CD8-positive, alpha-beta memory T cell (primary cell): ENCODE results near the gene SNTG2. TPM values are rescaled to one million over a fixed set of nuclear protein-coding genes. Genes with fewer than 3 reads are reported as not detected.
"Not testable (repeated sequence)": the region's sequence is repeated elsewhere in the genome, so short reads cannot be mapped to it uniquely, and the experiment has no call there.

ENCODE experiments used
- CTCF ChIA-PET: fragments of 350-600 bp; sonication (Branson Sonifier 250); formaldehyde crosslinking; loops from one replicate; lab custom pipeline; 2021; ENCODE audit warnings: antibody characterized with exemption; lab: Charles Lee
- POLR2A ChIA-PET: fragments of 350-600 bp; sonication (Branson Sonifier 250); formaldehyde crosslinking; loops from one replicate; lab custom pipeline; 2021; ENCODE audit warnings: antibody characterized with exemption; lab: Charles Lee
- DNase-seq, 5 donors: peaks; one replicate each; pipeline versions ENCODE4 v3.0.0 to v3.0.0-alpha.2; 2020 to 2022; ENCODE audit warnings: mixed read lengths in 1 of 5
- H3K27ac ChIP-seq: one replicate; pipeline ENCODE4 v1.7.0; 2013; ENCODE audit warnings: low read depth, mild to moderate bottlenecking, low read length, moderate library complexity
- H3K27me3 ChIP-seq: 2 replicates; pipeline ENCODE4 v1.7.0; 2013; ENCODE audit warnings: low read length, mild to moderate bottlenecking; ENCODE audit not compliant: insufficient read depth, poor library complexity, severe bottlenecking
- H3K36me3 ChIP-seq: 2 replicates; pipeline ENCODE4 v1.7.0; 2013; ENCODE audit warnings: mild to moderate bottlenecking, low read length, moderate library complexity; ENCODE audit not compliant: insufficient read depth
- H3K4me1 ChIP-seq: 2 replicates; pipeline ENCODE4 v1.7.0; 2013; ENCODE audit warnings: mild to moderate bottlenecking, low read length, moderate library complexity; ENCODE audit not compliant: insufficient read depth
- H3K4me3 ChIP-seq: 2 replicates; pipeline ENCODE4 v1.7.0; 2013; ENCODE audit warnings: mild to moderate bottlenecking, low read length
- H3K9me3 ChIP-seq: 2 replicates; pipeline ENCODE4 v1.7.0; 2013; ENCODE audit warnings: mild to moderate bottlenecking, low read length
- H3K27ac Mint-ChIP-seq, 8 donors: one replicate each; pipeline ENCODE4 v1.8.0; 2020 to 2021; ENCODE audit warnings: mixed read lengths in 8 of 8, mild to moderate bottlenecking in 6 of 8, inconsistent platforms in 3 of 8, moderate library complexity in 3 of 8
- H3K27me3 Mint-ChIP-seq, 2 donors: one replicate each; pipeline ENCODE4 v1.8.0; 2020 to 2021; ENCODE audit warnings: mixed read lengths in 2 of 2, mild to moderate bottlenecking in 1 of 2, moderate library complexity in 1 of 2
- H3K36me3 Mint-ChIP-seq, 3 donors: one replicate each; pipeline ENCODE4 v1.8.0; 2020 to 2021; ENCODE audit warnings: mixed read lengths in 3 of 3, inconsistent platforms in 1 of 3, mild to moderate bottlenecking in 1 of 3
- H3K4me1 Mint-ChIP-seq, 3 donors: one replicate each; pipeline ENCODE4 v1.8.0; 2020 to 2021; ENCODE audit warnings: mixed read lengths in 3 of 3, inconsistent platforms in 1 of 3, mild to moderate bottlenecking in 1 of 3
- H3K4me3 Mint-ChIP-seq, 7 donors: one replicate each; pipeline ENCODE4 v1.8.0; 2020 to 2021; ENCODE audit warnings: mixed read lengths in 7 of 7, mild to moderate bottlenecking in 6 of 7, moderate library complexity in 4 of 7, inconsistent platforms in 2 of 7
- H3K9me3 Mint-ChIP-seq, 5 donors: one replicate each; pipeline ENCODE4 v1.8.0; 2020 to 2022; ENCODE audit warnings: mixed read lengths in 5 of 5, mild to moderate bottlenecking in 3 of 5, moderate library complexity in 2 of 5, inconsistent platforms in 1 of 5
- polyA plus RNA-seq: library from polyadenylated mRNA; unstranded; fragments of 300-500 nt; fragmentation: Illumina TruSeq; gene quantifications from one replicate; pipeline ENCODE4 v1.2.3, GENCODE V29; 2021
- total RNA-seq, 2 experiments: library from RNA; stranded (reverse); gene quantifications; one replicate each; pipeline ENCODE4 v1.2.3, GENCODE V29; 2021

Gene SNTG2
- total and polyA plus RNA-seq, 3 experiments from 2014 or later, result 0.30 to 1.7 (median 1.3) TPM

- Mint-ChIP-seq H3K27me3 (peaks cover 0 to 7% of the 10 kb centered on the region in 2 donors), H3K4me3 (no peak overlapping the region), H3K27ac (peak overlapping the region in 2 of 8 donors; percentile 20 to 66), H3K4me1 (peaks cover 10 to 19% (median 14%) of the 10 kb centered on the region in 3 donors), H3K36me3 (peaks cover 0 to 3% (median 0%) of the 10 kb centered on the region in 3 donors), H3K9me3 (peaks cover 0 to 4% (median 0%) of the 10 kb centered on the region in 5 donors)
- POLR2A ChIA-PET, result no interaction called here
- no peaks in the 10 kb centered on the region for H3K9me3 ChIP-seq
- H3K4me1 ChIP-seq, result no peaks in the 10 kb centered on the region
- no peak overlapping the region for H3K27ac ChIP-seq
- no peak overlapping the region for H3K4me3 ChIP-seq
- no peaks in the 10 kb centered on the region for H3K27me3 ChIP-seq
- no peak for DNase-seq
- no peaks in the 10 kb centered on the region for H3K36me3 ChIP-seq
- CTCF ChIA-PET, result no interaction called here
These were observed 42.1 kb upstream of the SNTG2 start for GRCh38 chr2:908568-908967.

- H3K4me3 ChIP-seq, POLR2A ChIA-PET, H3K27ac ChIP-seq, H3K27me3 ChIP-seq, H3K36me3 ChIP-seq, H3K9me3 Mint-ChIP-seq, H3K9me3 ChIP-seq, H3K36me3 Mint-ChIP-seq, DNase-seq, H3K4me1 ChIP-seq, H3K27me3 Mint-ChIP-seq: not testable (repeated sequence)
- peak overlapping the region in 4 of 7 donors; percentile 15 to 66 (median 64) for H3K4me3 Mint-ChIP-seq
- H3K27ac Mint-ChIP-seq, result peak overlapping the region in 5 of 8 donors; percentile 10 to 78 (median 42)
- CTCF ChIA-PET, result interaction anchor here (1.6 kb wide), 1 partner anchor 64 kb away, joined by 3 read pairs; no protein-coding TSS in a partner anchor
- H3K4me1 Mint-ChIP-seq, result peaks cover 10 to 19% (median 14%) of the 10 kb centered on the region in 3 donors
These were observed 40.8 kb upstream of the SNTG2 start for GRCh38 chr2:909764-910379.

GRCh38 chr2:910698-911097 lies 40.0 kb upstream of the SNTG2 start:
- Histone ChIP-seq H3K36me3 (no peaks in the 10 kb centered on the region), H3K9me3 (no peaks in the 10 kb centered on the region), H3K27me3 (no peaks in the 10 kb centered on the region), H3K4me1 (no peaks in the 10 kb centered on the region), H3K4me3 (no peak overlapping the region), H3K27ac (no peak overlapping the region)
- peaks cover 10 to 19% (median 14%) of the 10 kb centered on the region in 3 donors for H3K4me1 Mint-ChIP-seq
- POLR2A ChIA-PET, result no interaction called here
- peaks cover 0 to 3% (median 0%) of the 10 kb centered on the region in 3 donors for H3K36me3 Mint-ChIP-seq
- DNase-seq, result no peak
- H3K4me3 Mint-ChIP-seq, result peak overlapping the region in 1 of 7 donors; percentile 13
- H3K27me3 Mint-ChIP-seq, result peaks cover 0 to 4% of the 10 kb centered on the region in 2 donors
- CTCF ChIA-PET, result interaction anchor here (1.6 kb wide), 1 partner anchor 63 kb away, joined by 3 read pairs; no protein-coding TSS in a partner anchor
- peaks cover 0 to 4% (median 0%) of the 10 kb centered on the region in 5 donors for H3K9me3 Mint-ChIP-seq
- no peak overlapping the region for H3K27ac Mint-ChIP-seq

GRCh38 chr2:915979-916378 lies 34.7 kb upstream of the SNTG2 start:
- ChIA-PET CTCF (interaction anchor here (0.9 kb wide), 1 partner anchor 134 kb away, joined by 3 read pairs; no protein-coding TSS in a partner anchor), POLR2A (no interaction called here)
- Histone ChIP-seq H3K4me1 (no peaks in the 10 kb centered on the region), H3K4me3 (no peak overlapping the region), H3K27me3 (no peaks in the 10 kb centered on the region), H3K36me3 (no peaks in the 10 kb centered on the region), H3K9me3 (no peaks in the 10 kb centered on the region), H3K27ac (no peak overlapping the region)
- Mint-ChIP-seq H3K36me3 (no peaks in the 10 kb centered on the region), H3K4me3 (no peak overlapping the region), H3K27me3 (peaks cover 4% of the 10 kb centered on the region in 2 donors), H3K4me1 (no peaks in the 10 kb centered on the region), H3K9me3 (peaks cover 0 to 2% (median 0%) of the 10 kb centered on the region in 5 donors), H3K27ac (no peak overlapping the region)
- no peak for DNase-seq

GRCh38 chr2:916935-917334 lies 33.7 kb upstream of the SNTG2 start:
- no peak for DNase-seq
- Histone ChIP-seq H3K27me3 (no peaks in the 10 kb centered on the region), H3K27ac (no peak overlapping the region), H3K4me3 (no peak overlapping the region), H3K36me3 (no peaks in the 10 kb centered on the region), H3K4me1 (no peaks in the 10 kb centered on the region), H3K9me3 (no peaks in the 10 kb centered on the region)
- H3K27ac Mint-ChIP-seq, result no peak overlapping the region
- peaks cover 0 to 4% of the 10 kb centered on the region in 2 donors for H3K27me3 Mint-ChIP-seq
- no peaks in the 10 kb centered on the region for H3K4me1 Mint-ChIP-seq
- H3K9me3 Mint-ChIP-seq, result no peaks in the 10 kb centered on the region
- CTCF ChIA-PET, result interaction anchor here (0.9 kb wide), 1 partner anchor 133 kb away, joined by 3 read pairs; no protein-coding TSS in a partner anchor
- H3K4me3 Mint-ChIP-seq, result no peak overlapping the region
- POLR2A ChIA-PET, result no interaction called here
- no peaks in the 10 kb centered on the region for H3K36me3 Mint-ChIP-seq

- no peak for DNase-seq
- Histone ChIP-seq H3K9me3 (no peaks in the 10 kb centered on the region), H3K4me3 (no peak overlapping the region), H3K4me1 (no peaks in the 10 kb centered on the region), H3K27ac (no peak overlapping the region), H3K27me3 (no peaks in the 10 kb centered on the region), H3K36me3 (no peaks in the 10 kb centered on the region)
- Mint-ChIP-seq H3K4me1 (no peaks in the 10 kb centered on the region), H3K9me3 (no peaks in the 10 kb centered on the region), H3K27ac (no peak overlapping the region), H3K4me3 (no peak overlapping the region), H3K27me3 (peaks cover 3 to 15% of the 10 kb centered on the region in 2 donors), H3K36me3 (no peaks in the 10 kb centered on the region)
- POLR2A ChIA-PET, result no interaction called here
- CTCF ChIA-PET, result no interaction called here
These were observed 31.0 kb upstream of the SNTG2 start for GRCh38 chr2:919672-920071.

DNA sequence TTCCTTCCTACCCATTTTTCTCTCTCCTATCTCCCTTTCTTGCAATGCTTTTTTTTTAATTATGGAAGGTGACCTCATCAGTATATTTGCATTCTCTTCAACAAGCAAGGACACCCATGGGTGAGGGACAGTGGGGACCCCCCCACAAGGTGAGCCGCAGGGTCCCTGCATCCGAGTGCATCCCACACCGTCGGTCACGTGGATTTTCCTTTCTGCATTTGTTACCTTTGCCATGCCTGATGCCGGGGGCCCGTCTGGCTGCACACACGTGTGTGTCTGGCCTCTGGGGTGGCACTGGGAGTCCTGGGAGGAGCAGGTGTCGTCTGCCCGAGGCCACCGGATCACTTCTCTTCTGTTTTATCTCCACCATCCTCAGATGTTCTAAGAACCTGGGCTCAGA lies 30.1 kb upstream of the SNTG2 start:
- no peaks in the 10 kb centered on the region for H3K36me3 ChIP-seq
- Mint-ChIP-seq H3K4me3 (no peak overlapping the region), H3K4me1 (no peaks in the 10 kb centered on the region), H3K27ac (no peak overlapping the region), H3K36me3 (no peaks in the 10 kb centered on the region), H3K9me3 (no peaks in the 10 kb centered on the region), H3K27me3 (peaks cover 4 to 23% of the 10 kb centered on the region in 2 donors)
- no peaks in the 10 kb centered on the region for H3K27me3 ChIP-seq
- CTCF ChIA-PET, result no interaction called here
- H3K4me1 ChIP-seq, result no peaks in the 10 kb centered on the region
- H3K4me3 ChIP-seq, result no peak overlapping the region
- no peaks in the 10 kb centered on the region for H3K9me3 ChIP-seq
- POLR2A ChIA-PET, result no interaction called here
- DNase-seq, result no peak
- H3K27ac ChIP-seq, result no peak overlapping the region

DNA sequence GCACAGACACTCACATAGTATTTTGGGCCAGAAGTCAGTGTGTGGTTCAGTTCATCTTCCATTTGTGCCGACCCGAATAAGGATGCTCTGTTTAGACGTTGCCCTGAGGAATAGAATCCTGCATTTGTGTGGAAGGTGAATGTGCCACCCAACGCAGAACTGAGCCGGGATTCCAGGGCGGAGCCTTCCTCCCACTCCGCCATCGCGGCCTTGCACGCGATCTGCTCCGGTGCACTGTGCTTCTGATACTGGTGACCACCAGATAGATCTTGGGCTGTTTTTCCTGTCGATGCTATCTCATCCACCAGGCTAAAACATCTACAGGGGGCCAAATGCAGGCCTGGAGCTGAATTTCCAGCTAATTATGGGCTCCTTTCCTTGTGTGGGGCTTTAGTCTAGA lies 29.6 kb upstream of the SNTG2 start:
- Histone ChIP-seq H3K27ac (no peak overlapping the region), H3K9me3 (no peaks in the 10 kb centered on the region), H3K4me1 (no peaks in the 10 kb centered on the region), H3K36me3 (no peaks in the 10 kb centered on the region), H3K27me3 (no peaks in the 10 kb centered on the region), H3K4me3 (no peak overlapping the region)
- ChIA-PET CTCF (no interaction called here), POLR2A (no interaction called here)
- Mint-ChIP-seq H3K4me1 (no peaks in the 10 kb centered on the region), H3K27ac (no peak overlapping the region), H3K36me3 (no peaks in the 10 kb centered on the region), H3K9me3 (no peaks in the 10 kb centered on the region), H3K27me3 (peaks cover 5 to 23% of the 10 kb centered on the region in 2 donors), H3K4me3 (no peak overlapping the region)
- DNase-seq, result no peak
